Neuron (in vitro differentiated cells): ENCODE data around the gene IMMP2L.

Experiments
- H2AFZ ChIP-seq: one replicate; pipeline ENCODE4 v1.6.1; 2013; ENCODE audit warnings: low read depth, mild to moderate bottlenecking, inconsistent platforms, low read length, moderate library complexity
- H3K27me3 ChIP-seq: one replicate; pipeline ENCODE4 v1.6.1; 2013; ENCODE audit warnings: low read length; ENCODE audit not compliant: insufficient read depth
- H3K36me3 ChIP-seq: one replicate; pipeline ENCODE4 v1.6.1; 2013; ENCODE audit warnings: low read length; ENCODE audit not compliant: insufficient read depth
- H3K4me1 ChIP-seq: one replicate; pipeline ENCODE4 v1.6.1; 2013; ENCODE audit warnings: low read length; ENCODE audit not compliant: insufficient read depth
- H3K4me3 ChIP-seq: 2 replicates; pipeline ENCODE4 v1.5.1; 2013; ENCODE audit warnings: mild to moderate bottlenecking, low read length, moderate library complexity
- H3K9me3 ChIP-seq: one replicate; pipeline ENCODE4 v1.6.1; 2013; ENCODE audit warnings: low read length

IMMP2L gene

DNA sequence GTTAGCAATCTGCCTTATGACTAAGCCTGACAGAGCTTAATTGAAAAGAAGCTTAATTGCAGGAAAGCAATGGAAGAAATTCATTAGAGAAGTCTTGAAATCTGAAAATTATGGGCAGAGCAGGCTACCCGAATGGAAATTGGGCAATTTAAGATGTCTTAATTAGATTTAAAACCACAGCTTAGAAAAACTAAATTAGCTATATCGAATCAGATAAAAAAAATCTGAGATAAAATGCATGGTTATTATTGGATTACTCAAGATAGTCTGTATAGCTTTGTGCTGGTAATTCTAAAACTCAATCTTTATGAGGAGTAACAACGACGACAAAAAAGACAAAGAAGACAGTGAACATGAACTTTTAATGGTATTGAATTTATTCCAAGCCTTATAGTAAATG is 719.5 kb downstream of the IMMP2L start:
- Histone ChIP-seq H3K9me3 (no peaks in the 10 kb centered on the region), H2AFZ (no peak overlapping the region), H3K4me3 (no peak overlapping the region), H3K4me1 (peaks cover 4% of the 10 kb centered on the region), H3K36me3 (no peaks in the 10 kb centered on the region), H3K27me3 (no peaks in the 10 kb centered on the region)

DNA sequence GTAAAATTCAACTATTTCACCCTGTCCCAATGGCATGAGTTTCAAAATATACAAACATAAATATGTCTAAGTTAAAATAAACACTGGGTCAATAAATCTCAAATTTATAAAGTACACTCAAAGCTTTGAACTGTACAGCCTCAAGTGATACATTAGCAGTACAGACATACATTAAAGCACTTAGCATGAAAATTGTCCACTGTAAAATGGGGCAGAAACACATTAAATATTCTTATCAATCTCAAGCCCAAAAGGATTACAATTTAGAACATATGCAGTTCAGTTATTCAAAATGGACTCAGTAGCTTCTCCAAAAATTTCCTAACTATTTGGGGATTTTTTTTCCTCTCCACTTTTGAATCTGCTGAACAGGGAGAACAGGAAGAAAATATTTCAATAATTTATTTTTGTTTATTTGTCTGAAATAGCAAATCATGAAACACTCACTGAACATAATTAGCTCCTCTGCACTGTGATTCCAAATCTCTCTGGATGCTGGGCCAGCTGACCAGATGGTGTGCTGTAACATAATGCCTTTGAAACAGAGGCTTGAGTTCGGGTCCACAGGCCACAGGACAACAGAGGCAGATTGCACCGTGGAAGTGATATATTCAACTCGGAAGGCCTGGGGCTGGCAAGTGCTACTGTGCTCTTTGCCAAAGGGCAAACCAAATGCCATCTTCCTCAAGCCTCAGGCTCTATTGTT is 720.3 kb downstream of the IMMP2L start:
- H3K9me3 ChIP-seq: no peaks in the 10 kb centered on the region
- no peaks in the 10 kb centered on the region for H3K36me3 ChIP-seq

GRCh38 chr7:110839866-110840265 is 722.4 kb downstream of the IMMP2L start:
- Histone ChIP-seq H3K4me3 (no peak overlapping the region), H2AFZ (no peak overlapping the region), H3K36me3 (no peaks in the 10 kb centered on the region), H3K9me3 (no peaks in the 10 kb centered on the region), H3K4me1 (no peaks in the 10 kb centered on the region), H3K27me3 (no peaks in the 10 kb centered on the region)

More for the DNA sequence above, 720.3 kb downstream of the IMMP2L start:
- no peak overlapping the region for H2AFZ ChIP-seq
- H3K4me3 ChIP-seq: no peak overlapping the region
- H3K27me3 ChIP-seq: no peaks in the 10 kb centered on the region
- peaks cover 4% of the 10 kb centered on the region for H3K4me1 ChIP-seq

- H2AFZ ChIP-seq: no peak overlapping the region
- no peaks in the 10 kb centered on the region for H3K27me3 ChIP-seq
- no peaks in the 10 kb centered on the region for H3K9me3 ChIP-seq
- no peaks in the 10 kb centered on the region for H3K4me1 ChIP-seq
- H3K36me3 ChIP-seq: no peaks in the 10 kb centered on the region
- no peak overlapping the region for H3K4me3 ChIP-seq
Measured at GRCh38 chr7:110835849-110836248, 726.4 kb downstream of the IMMP2L start.

DNA sequence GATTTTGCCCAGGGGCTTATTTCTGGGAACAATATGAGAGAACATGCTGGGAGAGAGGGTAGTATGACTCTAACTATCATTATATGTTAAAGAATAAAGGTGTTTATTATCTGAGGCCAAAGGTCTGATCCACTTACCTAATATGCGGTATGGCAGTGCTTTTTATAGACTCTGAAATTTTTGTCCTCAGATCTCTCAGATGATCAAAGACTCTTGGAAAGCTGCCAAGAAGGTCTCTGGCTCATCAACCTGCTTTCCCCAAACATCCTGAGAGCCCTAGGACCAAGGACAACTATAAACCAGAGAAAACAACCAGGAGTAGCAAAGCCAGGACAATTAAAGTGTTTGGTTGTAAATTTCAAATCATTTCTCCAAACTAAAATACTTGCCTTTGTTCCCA is 727.1 kb downstream of the IMMP2L start:
- H3K4me3 ChIP-seq: no peak overlapping the region
- H3K9me3 ChIP-seq: no peaks in the 10 kb centered on the region

DNA sequence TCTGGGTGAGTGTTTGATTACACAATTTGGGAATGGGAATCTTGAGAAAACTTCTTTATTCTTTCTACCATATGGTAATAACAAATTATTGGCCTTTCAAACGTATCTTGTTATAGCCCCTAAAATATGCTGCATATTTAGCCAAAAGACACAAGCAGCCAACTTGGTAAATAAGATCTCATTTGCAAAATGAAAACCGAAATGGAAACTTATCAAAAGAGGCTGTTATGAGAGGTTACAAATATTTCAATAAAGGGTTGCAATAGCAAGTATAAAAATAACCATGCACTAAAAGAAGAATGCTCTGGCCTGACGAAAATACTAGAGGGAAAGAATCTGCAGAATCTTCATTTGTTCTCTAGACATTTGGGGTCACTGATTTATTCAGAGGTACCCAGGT is 730.9 kb downstream of the IMMP2L start:
- H3K27me3 ChIP-seq: no peaks in the 10 kb centered on the region

More for the DNA sequence above, 727.1 kb downstream of the IMMP2L start:
- Histone ChIP-seq H2AFZ (no peak overlapping the region), H3K4me1 (no peaks in the 10 kb centered on the region), H3K27me3 (no peaks in the 10 kb centered on the region), H3K36me3 (no peaks in the 10 kb centered on the region)

GRCh38 chr7:110830778-110831177 is 731.5 kb downstream of the IMMP2L start:
- no peaks in the 10 kb centered on the region for H3K27me3 ChIP-seq
- no peaks in the 10 kb centered on the region for H3K4me1 ChIP-seq
- no peaks in the 10 kb centered on the region for H3K36me3 ChIP-seq
- H3K4me3 ChIP-seq: no peak overlapping the region
- H3K9me3 ChIP-seq: no peaks in the 10 kb centered on the region
- H2AFZ ChIP-seq: no peak overlapping the region

More for the DNA sequence above, 730.9 kb downstream of the IMMP2L start:
- Histone ChIP-seq H3K4me1 (no peaks in the 10 kb centered on the region), H3K36me3 (no peaks in the 10 kb centered on the region), H3K4me3 (no peak overlapping the region), H3K9me3 (no peaks in the 10 kb centered on the region), H2AFZ (no peak overlapping the region)

GRCh38 chr7:110827936-110828335 is 734.4 kb downstream of the IMMP2L start:
- no peaks in the 10 kb centered on the region for H3K36me3 ChIP-seq
- H3K4me3 ChIP-seq: no peak overlapping the region
- H3K9me3 ChIP-seq: no peaks in the 10 kb centered on the region

GRCh38 chr7:110827287-110827855 is 734.9 kb downstream of the IMMP2L start:
- Histone ChIP-seq H3K9me3 (no peaks in the 10 kb centered on the region), H3K27me3 (no peaks in the 10 kb centered on the region), H3K4me3 (no peak overlapping the region), H2AFZ (no peak overlapping the region), H3K4me1 (no peaks in the 10 kb centered on the region), H3K36me3 (no peaks in the 10 kb centered on the region)

More at GRCh38 chr7:110827936-110828335, 734.4 kb downstream of the IMMP2L start:
- Histone ChIP-seq H3K27me3 (no peaks in the 10 kb centered on the region), H2AFZ (no peak overlapping the region), H3K4me1 (no peaks in the 10 kb centered on the region)

DNA sequence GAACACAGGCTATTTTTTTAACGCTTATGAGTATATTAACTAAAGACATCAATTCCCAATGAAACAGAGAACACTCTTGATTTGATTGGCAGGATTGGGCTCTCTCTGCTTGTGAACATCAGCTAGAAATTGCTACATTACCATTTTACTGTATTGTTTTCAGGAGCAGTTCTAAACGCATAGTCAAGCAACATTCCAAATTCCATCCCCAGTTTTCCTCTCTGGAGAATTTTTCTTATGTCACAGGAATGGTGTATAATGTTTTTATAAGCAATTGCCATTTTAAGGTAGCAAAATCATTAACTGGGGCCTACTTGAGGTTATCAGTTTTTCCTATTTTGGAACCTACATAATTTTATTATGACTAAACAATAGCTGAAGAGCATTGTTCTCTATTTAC is 748.3 kb downstream of the IMMP2L start:
- Histone ChIP-seq H3K36me3 (no peaks in the 10 kb centered on the region), H3K4me1 (no peaks in the 10 kb centered on the region), H3K9me3 (no peaks in the 10 kb centered on the region), H2AFZ (no peak overlapping the region), H3K27me3 (no peaks in the 10 kb centered on the region), H3K4me3 (no peak overlapping the region)

DNA sequence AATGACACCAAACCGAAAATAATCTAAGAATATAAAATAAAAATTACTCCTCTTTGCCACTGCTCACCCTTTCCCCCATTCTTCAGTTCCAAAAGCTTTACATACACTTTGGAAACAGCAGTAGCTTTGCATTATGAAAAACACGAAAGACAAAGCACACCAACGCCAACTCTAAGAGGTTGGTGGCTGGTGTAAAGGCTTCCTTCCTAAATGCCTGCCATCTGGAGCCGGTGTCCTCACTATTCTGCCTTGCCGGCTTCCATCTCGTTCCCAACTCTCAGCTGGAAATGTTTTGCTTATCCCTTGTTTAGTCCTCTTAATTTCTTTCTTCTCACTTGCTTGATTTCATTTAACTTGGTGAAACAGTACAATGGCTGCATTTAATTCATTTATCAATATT is 752.5 kb downstream of the IMMP2L start:
- no peaks in the 10 kb centered on the region for H3K4me1 ChIP-seq
- H3K27me3 ChIP-seq: no peaks in the 10 kb centered on the region
- H3K4me3 ChIP-seq: no peak overlapping the region
- H2AFZ ChIP-seq: no peak overlapping the region
- H3K9me3 ChIP-seq: no peaks in the 10 kb centered on the region
- H3K36me3 ChIP-seq: no peaks in the 10 kb centered on the region

- Histone ChIP-seq H2AFZ (no peak overlapping the region), H3K36me3 (no peaks in the 10 kb centered on the region), H3K4me1 (no peaks in the 10 kb centered on the region), H3K9me3 (no peaks in the 10 kb centered on the region), H3K4me3 (no peak overlapping the region), H3K27me3 (no peaks in the 10 kb centered on the region)
Measured at GRCh38 chr7:110808361-110808760, 753.9 kb downstream of the IMMP2L start.

GRCh38 chr7:110804501-110804900 is 757.8 kb downstream of the IMMP2L start:
- peak overlapping the region; percentile 12 for H2AFZ ChIP-seq
- H3K36me3 ChIP-seq: no peaks in the 10 kb centered on the region
- no peaks in the 10 kb centered on the region for H3K4me1 ChIP-seq
- H3K4me3 ChIP-seq: peak overlapping the region; percentile 44
- no peaks in the 10 kb centered on the region for H3K27me3 ChIP-seq
- H3K9me3 ChIP-seq: no peaks in the 10 kb centered on the region
